Cerebellar nuclear complex (tissue), 1 donor: ENCODE measurements around the gene PXN.
"Not testable (repeated sequence)": the region's sequence is repeated elsewhere in the genome, so short reads cannot be mapped to it uniquely, and the experiment has no call there.

Source experiments
- DNase-seq, 2 experiments: peaks; one replicate each; lab custom pipeline; 2025; lab: John Stamatoyannopoulos, UW

PXN gene

DNA sequence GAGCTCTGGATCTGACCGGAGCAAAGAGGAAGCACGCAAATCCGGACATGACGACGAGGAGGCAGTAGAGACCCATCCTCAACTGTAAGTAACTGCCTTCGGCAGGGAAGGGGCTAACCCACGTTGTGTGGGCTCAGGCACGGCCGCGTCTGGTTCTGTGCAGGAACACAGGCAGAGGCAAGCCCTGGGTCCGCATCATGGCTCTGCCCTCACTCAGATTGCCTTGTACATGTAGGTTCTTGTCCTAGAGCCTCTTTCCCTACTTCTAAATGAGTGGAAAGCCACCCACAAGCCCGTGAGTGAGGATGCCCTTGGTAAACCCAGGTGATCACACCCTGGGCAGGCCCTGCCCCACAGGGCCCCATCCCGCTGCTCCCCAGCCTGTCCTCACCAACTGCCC lies 55.7 kb downstream of the PXN start:
- no peak for DNase-seq

GRCh38 chr12:120207227-120207626 lies 58.3 kb downstream of the PXN start:
- no peak for DNase-seq

DNA sequence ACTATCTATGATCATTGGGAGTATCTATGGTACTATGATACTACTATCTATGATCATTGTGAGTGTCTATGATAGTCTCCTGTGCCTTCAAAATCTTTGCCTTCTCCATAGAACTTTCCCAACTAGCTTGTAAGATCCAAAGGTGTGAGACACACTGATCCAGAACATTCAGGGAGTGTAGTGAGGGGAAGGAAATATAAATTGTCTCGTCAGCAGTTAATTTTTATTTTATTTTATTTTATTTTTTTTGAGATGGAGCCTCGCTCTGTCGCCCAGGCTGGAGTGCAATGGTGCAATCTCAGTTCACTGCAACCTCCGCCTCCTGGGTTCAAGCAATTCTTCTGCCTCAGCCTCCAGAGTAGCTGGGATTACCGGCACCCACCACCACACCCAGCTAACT lies 58.7 kb downstream of the PXN start:
- DNase-seq = not testable (repeated sequence)

DNA sequence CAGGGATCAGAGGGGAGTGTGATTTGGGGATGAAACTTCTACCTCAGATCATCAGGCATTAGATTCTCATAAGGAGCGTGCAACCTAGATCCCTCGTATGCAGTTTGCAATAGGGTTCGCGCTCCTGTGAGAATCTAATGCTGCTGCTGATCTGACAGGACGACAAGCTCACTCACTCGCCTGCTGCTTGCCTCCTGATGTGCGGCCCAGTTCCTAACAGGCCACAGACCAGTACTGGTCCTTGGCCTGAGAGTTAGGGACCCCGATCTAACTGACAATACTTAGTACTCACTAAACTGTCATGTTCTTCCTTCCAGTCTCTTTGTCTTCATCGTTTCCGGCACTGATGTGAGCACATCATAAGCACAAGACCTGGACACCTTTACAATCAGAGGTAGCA lies 59.3 kb downstream of the PXN start:
- DNase-seq = no peak

DNA sequence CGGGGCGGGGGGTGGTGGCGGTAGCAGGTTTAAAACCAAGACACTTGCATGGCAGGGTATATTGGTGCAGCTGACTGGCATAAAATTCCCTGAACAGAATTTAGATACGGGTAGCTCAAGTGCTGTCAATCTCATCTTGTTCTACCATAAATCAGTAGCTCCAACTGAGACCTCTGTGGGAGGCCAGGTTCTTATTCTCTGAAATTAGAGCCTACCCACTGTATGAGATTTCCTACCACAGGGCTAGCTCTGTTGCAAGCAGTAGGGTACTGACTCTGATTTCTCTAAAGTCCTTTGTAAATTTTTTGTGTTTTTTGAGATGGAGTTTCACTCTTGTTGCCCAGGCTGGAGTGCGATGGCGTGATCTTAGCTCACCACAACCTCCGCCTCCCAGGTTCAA lies 61.4 kb downstream of the PXN start:
- no peak for DNase-seq

DNA sequence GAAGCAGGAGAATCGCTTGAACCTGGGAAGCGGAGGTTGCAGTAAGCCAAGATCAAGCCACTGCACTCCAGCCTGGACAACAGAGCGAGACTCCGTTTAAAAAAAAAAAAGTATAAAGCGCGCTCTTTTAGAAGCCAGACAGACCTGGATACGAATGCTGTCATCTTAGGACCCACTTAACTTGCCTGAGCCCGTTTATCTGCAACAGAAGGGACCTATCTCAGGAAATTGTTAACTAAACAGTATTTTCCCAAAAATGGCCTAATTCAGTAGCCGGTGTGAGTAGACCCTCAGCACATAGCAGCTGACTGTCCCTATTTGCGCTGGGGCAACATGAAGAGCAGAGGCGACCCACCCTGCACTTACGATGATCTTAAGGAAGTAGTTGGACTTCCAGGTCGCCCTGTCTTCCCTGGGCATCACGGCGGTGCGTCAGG lies 65.1 kb downstream of the PXN start:
- no peak for DNase-seq

- DNase-seq = no peak
Observed at GRCh38 chr12:120199595-120200306, 65.8 kb downstream of the PXN start.

DNA sequence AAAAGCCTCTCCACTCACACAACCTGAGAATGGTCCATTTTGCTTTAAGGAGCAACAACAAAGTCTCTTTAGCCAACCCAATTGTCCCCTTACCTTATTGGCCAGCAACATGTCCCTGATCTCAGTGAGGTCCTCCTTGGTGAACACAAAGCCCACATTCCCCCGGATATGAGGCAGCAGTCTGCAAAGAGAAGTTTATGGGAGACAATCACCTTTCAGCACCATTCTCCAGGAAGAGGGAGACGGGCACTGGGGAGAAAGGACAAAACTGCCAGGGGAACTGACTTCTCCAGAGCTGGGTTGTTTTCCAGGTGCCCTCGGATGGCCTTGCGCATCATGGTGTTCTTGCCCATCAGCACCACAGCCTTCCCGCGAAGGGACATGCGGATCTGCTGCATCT lies 66.5 kb downstream of the PXN start:
- DNase-seq = no peak

GRCh38 chr12:120197542-120197887 lies 68.0 kb downstream of the PXN start:
- DNase-seq = no peak

GRCh38 chr12:120196817-120197541 lies 68.6 kb downstream of the PXN start:
- not testable (repeated sequence) for DNase-seq

- no peak for DNase-seq
Observed at GRCh38 chr12:120196363-120196762, 69.2 kb downstream of the PXN start.

DNA sequence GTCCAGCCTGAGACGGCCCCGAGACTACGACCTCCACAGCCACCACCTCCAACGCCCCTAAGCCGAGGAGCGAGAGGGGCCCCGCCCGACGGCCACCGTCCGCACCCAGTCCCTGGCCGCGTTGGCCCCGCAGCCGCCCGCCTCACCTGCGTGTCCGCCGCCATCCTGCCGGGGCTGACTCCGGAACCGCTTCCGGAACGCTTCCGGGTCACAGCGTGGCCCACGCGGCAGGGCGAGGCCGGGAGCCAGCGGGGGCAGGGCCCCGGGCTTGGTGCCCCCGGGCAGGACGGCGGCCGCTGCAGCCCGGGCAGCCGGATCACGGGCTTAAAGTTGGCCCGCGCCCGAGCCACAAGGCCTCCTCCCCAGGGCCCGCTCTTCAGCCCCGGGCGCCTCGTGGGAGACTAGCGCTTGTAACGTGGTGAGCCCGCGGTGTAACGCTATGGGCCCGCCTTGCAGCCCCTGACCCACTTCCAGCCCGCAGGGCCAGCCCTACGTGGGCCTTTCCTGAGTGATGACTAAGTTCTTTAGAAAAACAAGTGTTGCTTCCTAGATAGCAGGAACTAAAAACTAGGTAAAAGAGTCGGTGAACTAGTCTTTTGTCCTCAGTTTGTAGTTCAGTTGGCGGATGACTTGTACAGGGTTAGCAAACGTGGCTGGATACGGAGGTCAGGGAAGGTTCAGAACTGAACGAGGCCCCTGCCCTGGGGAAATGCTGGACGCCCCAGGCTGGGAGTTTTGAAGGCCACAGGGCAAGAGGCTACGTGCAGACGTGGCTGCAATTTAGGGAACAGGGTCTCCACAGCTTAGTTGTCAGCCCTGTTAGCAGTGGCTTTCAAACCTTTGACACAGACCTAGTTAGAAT lies 70.8 kb downstream of the PXN start, which contains the start of gene GCN1:
TSS of gene GCN1 (minus strand) at position 182 of the 862 bp plus-strand sequence. CDS start at position 164, 18 bp downstream.
- peak in 1 of 2 experiments; percentile 16 for DNase-seq

DNA sequence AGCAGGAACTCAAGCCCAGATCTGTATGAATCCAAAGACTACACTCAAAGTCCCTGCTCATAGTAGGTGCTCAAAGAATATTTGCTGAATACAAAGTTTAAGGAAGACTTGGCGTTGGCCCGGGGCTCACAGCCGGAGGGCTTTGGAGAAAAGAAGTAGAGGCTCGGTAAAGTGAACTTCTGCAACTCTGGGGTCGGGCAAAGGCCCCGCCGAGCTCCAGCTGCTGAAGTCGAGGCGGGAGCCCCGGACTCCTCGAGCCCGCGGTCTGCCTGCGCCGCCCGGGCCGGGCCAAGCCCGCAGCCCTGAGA lies 71.3 kb downstream of the PXN start:
- no peak for DNase-seq

DNA sequence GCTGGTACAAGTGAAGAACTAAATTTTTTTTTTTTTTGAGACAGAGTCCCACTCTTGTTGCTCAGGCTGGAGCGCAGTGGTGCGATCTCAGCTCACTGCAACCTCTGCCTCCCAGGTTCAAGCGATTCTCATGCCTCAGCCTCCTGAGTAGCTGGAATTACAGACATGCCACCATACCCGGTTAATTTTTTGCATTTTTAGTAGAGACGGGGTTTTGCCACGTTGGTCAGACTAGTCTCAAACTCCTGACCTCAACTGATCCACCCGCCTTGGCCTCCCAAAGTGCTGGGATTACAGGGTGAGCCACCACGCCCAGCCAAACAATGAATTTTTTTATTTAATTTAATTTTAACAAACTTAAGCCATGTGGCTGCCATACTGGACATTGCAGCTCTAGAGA lies 72.2 kb downstream of the PXN start:
- not testable (repeated sequence) for DNase-seq

- no peak for DNase-seq
Observed at GRCh38 chr12:120190985-120191480, 74.5 kb downstream of the PXN start.

GRCh38 chr12:120190386-120190785 lies 75.1 kb downstream of the PXN start:
- no peak for DNase-seq

DNA sequence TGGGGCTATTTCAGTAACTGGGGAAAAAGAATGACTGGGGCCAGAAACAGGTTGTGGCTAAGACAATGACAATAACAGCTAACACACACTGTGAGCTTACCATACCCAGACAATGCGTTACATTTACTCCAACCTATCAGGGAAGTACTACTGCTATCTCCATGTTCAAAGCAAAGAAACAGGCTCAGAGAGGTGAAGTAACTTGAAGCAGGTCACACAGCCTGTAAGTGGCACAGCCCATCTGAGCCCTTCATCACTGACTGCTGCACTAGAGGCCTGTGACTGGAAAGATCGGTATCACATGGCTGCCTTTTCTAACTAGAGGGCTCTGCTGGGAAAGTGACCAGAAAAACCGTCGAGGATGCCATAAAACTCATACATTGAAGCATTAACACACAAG lies 78.9 kb downstream of the PXN start:
- DNase-seq = no peak

GRCh38 chr12:120183211-120183631 lies 82.3 kb downstream of the PXN start:
- no peak for DNase-seq

GRCh38 chr12:120181991-120182631 lies 83.4 kb downstream of the PXN start:
- DNase-seq = no peak

- no peak for DNase-seq
Observed at GRCh38 chr12:120180975-120181374, 84.6 kb downstream of the PXN start.

GRCh38 chr12:120175537-120175936 lies 90.0 kb downstream of the PXN start:
- no peak for DNase-seq

GRCh38 chr12:120175062-120175461 lies 90.5 kb downstream of the PXN start:
- no peak for DNase-seq
